PC-3 (cell line): ENCODE results near the gene PLSCR3. TPM values are rescaled to one million over a fixed set of nuclear protein-coding genes. Genes with fewer than 3 reads are reported as not detected.

Source experiments
- ATAC-seq: fragments of 200-7000 bp; cut with Tn5 transposase; 2 replicates; pipeline ENCODE4 v1.9.1; 2020; ENCODE audit warnings: mild to moderate bottlenecking, moderate library complexity
- BruUV-seq: library from RNA; stranded (reverse); fragments of 400-500 nt; replicated peaks from 2 replicates; lab custom pipeline; 2021; lab: Mats Ljungman, UMichigan
- CTCF ChIA-PET: fragments of 300-600 bp; sonication (Branson Sonifier 250); formaldehyde crosslinking; loops from one replicate; lab custom pipeline; 2022; ENCODE audit warnings: antibody characterized with exemption; lab: Charles Lee
- POLR2A ChIA-PET: fragments of 300-600 bp; sonication (Branson Sonifier 250); formaldehyde crosslinking; loops from one replicate; lab custom pipeline; 2022; ENCODE audit warnings: antibody characterized with exemption; ENCODE audit not compliant: unreplicated experiment; lab: Charles Lee
- DNase-seq: peaks from one replicate; pipeline ENCODE4 v3.0.0-alpha.2; 2015
- H2AFZ ChIP-seq: fragments of 300-600 bp; sonication (generic); 2 replicates; pipeline ENCODE4 v1.6.0; 2016; ENCODE audit warnings: antibody characterized with exemption, low read length
- H3F3A ChIP-seq: fragments of 300-600 bp; sonication (generic); one replicate; pipeline ENCODE4 v1.6.0; 2017; ENCODE audit warnings: antibody characterized with exemption, low read length, control low read depth, mild to moderate bottlenecking; ENCODE audit not compliant: unreplicated experiment
- H3K27ac ChIP-seq: fragments of 300-600 bp; sonication (generic); 2 replicates; pipeline ENCODE4 v1.5.1; 2016; ENCODE audit warnings: mild to moderate bottlenecking, low read length
- H3K27me3 ChIP-seq: fragments of 300-600 bp; sonication (generic); 2 replicates; pipeline ENCODE4 v1.6.1; 2016; ENCODE audit warnings: low read length, mixed read lengths
- H3K36me3 ChIP-seq: fragments of 300-600 bp; sonication (generic); 2 replicates; pipeline ENCODE4 v1.6.1; 2016; ENCODE audit warnings: low read depth, mixed run types, low read length, mixed read lengths
- H3K4me1 ChIP-seq: fragments of 300-600 bp; sonication (generic); 2 replicates; pipeline ENCODE4 v1.5.1; 2016; ENCODE audit warnings: low read length; ENCODE audit not compliant: insufficient read depth
- H3K4me2 ChIP-seq: fragments of 300-600 bp; sonication (generic); 2 replicates; pipeline ENCODE4 v1.6.0; 2016; ENCODE audit warnings: low read length
- H3K4me3 ChIP-seq: fragments of 300-600 bp; sonication (generic); 2 replicates; pipeline ENCODE4 v1.5.1; 2016; ENCODE audit warnings: mild to moderate bottlenecking, low read length, mixed read lengths
- H3K79me2 ChIP-seq: fragments of 300-600 bp; sonication (generic); 2 replicates; pipeline ENCODE4 v1.6.1; 2017; ENCODE audit warnings: low read length, mixed read lengths
- H3K9ac ChIP-seq: fragments of 300-600 bp; sonication (generic); 2 replicates; pipeline ENCODE4 v1.6.0; 2016; ENCODE audit warnings: mild to moderate bottlenecking, low read length
- H3K9me2 ChIP-seq: fragments of 300-600 bp; sonication (generic); replicated peaks from 2 replicates; pipeline ENCODE4 v1.6.1; 2016; ENCODE audit warnings: mixed run types, low read length, mixed read lengths
- H3K9me3 ChIP-seq: fragments of 300-600 bp; sonication (generic); 2 replicates; pipeline ENCODE4 v1.6.1; 2016; ENCODE audit warnings: low read length, mixed read lengths
- H4K20me1 ChIP-seq: fragments of 300-600 bp; sonication (generic); 2 replicates; pipeline ENCODE4 v1.6.1; 2016; ENCODE audit warnings: low read length, mixed read lengths
- EZH2 ChIP-seq: fragments of 300-600 bp; sonication (generic); IDR thresholded peaks from one replicate; pipeline ENCODE4 v1.6.1; 2017; ENCODE audit warnings: antibody characterized with exemption, mild to moderate bottlenecking, low read length; ENCODE audit not compliant: unreplicated experiment
- EZH2phosphoT487 ChIP-seq: fragments of 300-600 bp; sonication (generic); IDR thresholded peaks from 2 replicates; pipeline ENCODE4 v1.6.1; 2018; ENCODE audit warnings: mild to moderate bottlenecking, antibody characterized with exemption, low read length, borderline replicate concordance
- intact Hi-C: fragments of 100-400 bp; cut with micrococcal nuclease; formaldehyde crosslinking; loops from 2 replicates; pipeline ENCODE4 v1.9.0; 2023
- total RNA-seq: library from RNA; depleted of rRNA; stranded (reverse); fragments of >200 nt; gene quantifications from 2 replicates; pipeline ENCODE4 v1.2.3, GENCODE V29; 2014
- TF ChIP-seq, protein P1 (sequence below): fragments of 300-600 bp; sonication (generic); conservative IDR thresholded peaks from 2 replicates; pipeline ENCODE4 v1.5.1; 2017; ENCODE audit warnings: antibody characterized with exemption, low read depth, mild to moderate bottlenecking, low read length

Gene PLSCR3
- total RNA-seq, 1 experiment from 2014 or later = 62.7 TPM

DNA sequence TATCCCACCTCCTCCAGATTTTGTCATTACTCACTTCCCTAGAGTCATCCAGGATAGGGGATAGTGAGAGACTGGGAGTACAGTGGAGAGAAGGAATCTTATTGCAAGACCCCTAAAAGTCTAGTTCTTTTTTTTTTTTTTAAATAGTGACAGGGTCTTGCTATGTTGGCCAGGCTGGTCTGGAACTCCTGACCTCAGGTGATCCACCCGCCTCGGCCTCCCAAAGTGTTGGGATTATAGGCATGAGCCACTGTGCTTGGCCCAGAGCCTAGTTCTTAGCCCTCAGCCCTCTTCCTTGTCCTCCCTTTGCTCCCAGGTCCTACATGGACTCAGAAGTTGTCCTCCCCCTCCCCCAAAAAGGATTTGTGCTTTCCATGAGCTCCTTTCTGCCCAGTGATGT, 47.8 kb upstream of the PLSCR3 start:
- no TSS peak for BruUV-seq
- no peak overlapping the region for H3K4me3 ChIP-seq
- H3K4me1 ChIP-seq = no peaks in the 10 kb centered on the region; the same call in 1 of the 2 replicates
- POLR2A ChIA-PET = no interaction called here
- H3K9ac ChIP-seq = no peak overlapping the region
- no peaks in the 10 kb centered on the region for H3K36me3 ChIP-seq
- CTCF ChIA-PET = no interaction called here
- H3F3A ChIP-seq = no peaks in the 10 kb centered on the region
- no peak overlapping the region for H3K4me2 ChIP-seq
- H4K20me1 ChIP-seq = no peaks in the 10 kb centered on the region
- TF ChIP-seq EZH2 (no peak), EZH2phosphoT487 (no peak)
- TF ChIP-seq, protein P1, sequence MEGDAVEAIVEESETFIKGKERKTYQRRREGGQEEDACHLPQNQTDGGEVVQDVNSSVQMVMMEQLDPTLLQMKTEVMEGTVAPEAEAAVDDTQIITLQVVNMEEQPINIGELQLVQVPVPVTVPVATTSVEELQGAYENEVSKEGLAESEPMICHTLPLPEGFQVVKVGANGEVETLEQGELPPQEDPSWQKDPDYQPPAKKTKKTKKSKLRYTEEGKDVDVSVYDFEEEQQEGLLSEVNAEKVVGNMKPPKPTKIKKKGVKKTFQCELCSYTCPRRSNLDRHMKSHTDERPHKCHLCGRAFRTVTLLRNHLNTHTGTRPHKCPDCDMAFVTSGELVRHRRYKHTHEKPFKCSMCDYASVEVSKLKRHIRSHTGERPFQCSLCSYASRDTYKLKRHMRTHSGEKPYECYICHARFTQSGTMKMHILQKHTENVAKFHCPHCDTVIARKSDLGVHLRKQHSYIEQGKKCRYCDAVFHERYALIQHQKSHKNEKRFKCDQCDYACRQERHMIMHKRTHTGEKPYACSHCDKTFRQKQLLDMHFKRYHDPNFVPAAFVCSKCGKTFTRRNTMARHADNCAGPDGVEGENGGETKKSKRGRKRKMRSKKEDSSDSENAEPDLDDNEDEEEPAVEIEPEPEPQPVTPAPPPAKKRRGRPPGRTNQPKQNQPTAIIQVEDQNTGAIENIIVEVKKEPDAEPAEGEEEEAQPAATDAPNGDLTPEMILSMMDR = no peak
- DNase-seq = no peak
- no peaks in the 10 kb centered on the region for H3K9me3 ChIP-seq
- no peak overlapping the region for H2AFZ ChIP-seq
- intact Hi-C loops = no loop called here
- H3K9me2 ChIP-seq = no peaks in the 10 kb centered on the region
- no peak for ATAC-seq
- no peak overlapping the region for H3K27ac ChIP-seq
- H3K27me3 ChIP-seq = no peaks in the 10 kb centered on the region
- H3K79me2 ChIP-seq = no peaks in the 10 kb centered on the region

DNA sequence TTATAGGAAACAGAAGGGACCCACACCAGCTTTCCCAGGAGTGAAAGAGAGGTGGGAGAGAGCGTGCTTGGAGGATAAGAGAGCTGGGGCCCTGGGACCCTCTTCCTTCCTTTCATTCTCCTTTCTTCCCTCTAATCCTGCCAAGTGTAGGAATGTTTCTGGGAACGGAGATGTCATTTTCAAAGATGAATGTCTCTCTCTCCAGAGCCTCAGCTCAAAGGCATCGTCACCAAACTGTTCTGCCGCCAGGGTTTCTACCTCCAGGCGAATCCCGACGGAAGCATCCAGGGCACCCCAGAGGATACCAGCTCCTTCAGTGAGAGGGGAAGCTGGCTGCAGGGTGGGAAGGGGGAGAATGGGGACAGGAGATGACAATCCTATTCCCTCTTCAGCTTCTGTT, 46.9 kb upstream of the PLSCR3 start:
- no peak overlapping the region for H3K9ac ChIP-seq
- ChIA-PET CTCF (no interaction called here), POLR2A (interaction anchor here (0.7 kb wide), 1 partner anchor 248 kb away, joined by 5 read pairs; no protein-coding TSS in a partner anchor)
- H3K36me3 ChIP-seq = no peaks in the 10 kb centered on the region
- no peak for ATAC-seq
- H3K4me1 ChIP-seq = peaks cover 3% of the 10 kb centered on the region; the same call in 1 of the 2 replicates
- peak overlapping the region; percentile 98; the same call in 1 of the 2 replicates for H3K4me2 ChIP-seq
- BruUV-seq = no TSS peak
- no peak overlapping the region for H3K27ac ChIP-seq
- DNase-seq = no peak
- H4K20me1 ChIP-seq = no peaks in the 10 kb centered on the region
- H3K9me3 ChIP-seq = no peaks in the 10 kb centered on the region
- H3K27me3 ChIP-seq = no peaks in the 10 kb centered on the region
- intact Hi-C loops = no loop called here
- H2AFZ ChIP-seq = no peak overlapping the region
- H3F3A ChIP-seq = no peaks in the 10 kb centered on the region
- H3K4me3 ChIP-seq = no peak overlapping the region
- TF ChIP-seq, protein P1 = no peak
- no peak for TF ChIP-seq EZH2
- no peak for TF ChIP-seq EZH2phosphoT487
- no peaks in the 10 kb centered on the region for H3K9me2 ChIP-seq
- 0 out of 2 replicates have a peak, but pooled peaks cover 5% of the 10 kb centered on the region for H3K79me2 ChIP-seq

DNA sequence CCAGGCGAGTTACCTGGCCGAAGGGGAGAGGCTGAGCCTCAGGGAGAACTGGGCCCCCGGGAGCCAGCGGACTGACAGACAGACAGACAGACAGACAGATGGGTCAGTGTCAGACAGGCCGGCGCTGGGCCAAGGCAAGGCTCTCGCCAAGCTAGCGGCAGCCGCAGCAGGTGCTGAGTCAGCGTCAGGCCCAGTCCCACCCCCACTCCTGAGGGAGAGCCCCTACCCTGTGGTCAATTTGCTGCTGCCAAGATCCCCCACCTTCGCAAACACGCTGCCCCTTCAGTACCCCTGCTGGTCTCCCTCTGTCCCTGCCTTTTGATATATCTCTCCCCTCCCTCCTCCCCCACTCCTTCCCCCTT, 46.5 kb upstream of the PLSCR3 start:
- POLR2A ChIA-PET = interaction anchor here (0.7 kb wide), 1 partner anchor 247 kb away, joined by 5 read pairs; no protein-coding TSS in a partner anchor
- DNase-seq = peak; percentile 36
- Histone ChIP-seq H3K9me3 (no peaks in the 10 kb centered on the region), H3K27ac (no peak overlapping the region), H3K4me2 (peak overlapping the region; percentile 98), H3F3A (no peaks in the 10 kb centered on the region), H3K27me3 (no peaks in the 10 kb centered on the region), H3K9ac (no peak overlapping the region), H3K9me2 (no peaks in the 10 kb centered on the region), H3K4me1 (peaks cover 4% of the 10 kb centered on the region; the same call in 1 of the 2 replicates), H2AFZ (peak overlapping the region; percentile 81; the same call in 1 of the 2 replicates), H4K20me1 (no peaks in the 10 kb centered on the region), H3K4me3 (peak overlapping the region; percentile 74), H3K79me2 (0 out of 2 replicates have a peak, but pooled peaks cover 5% of the 10 kb centered on the region), H3K36me3 (no peaks in the 10 kb centered on the region)
- TF ChIP-seq EZH2 (no peak), EZH2phosphoT487 (no peak)
- TF ChIP-seq, protein P1 = no peak
- BruUV-seq = no TSS peak
- CTCF ChIA-PET = no interaction called here
- peak; percentile 30 for ATAC-seq
- intact Hi-C loops = no loop called here
